ENCODE measurements around the gene LENG8. TPM values are rescaled to one million over a fixed set of nuclear protein-coding genes. Genes with fewer than 3 reads are reported as not detected.
"Not testable (repeated sequence)": the region's sequence is repeated elsewhere in the genome, so short reads cannot be mapped to it uniquely, and the experiment has no call there.

Gene LENG8
- total and polyA plus RNA-seq, 9 donors: 28.7 to 155 (median 104) TPM

DNA sequence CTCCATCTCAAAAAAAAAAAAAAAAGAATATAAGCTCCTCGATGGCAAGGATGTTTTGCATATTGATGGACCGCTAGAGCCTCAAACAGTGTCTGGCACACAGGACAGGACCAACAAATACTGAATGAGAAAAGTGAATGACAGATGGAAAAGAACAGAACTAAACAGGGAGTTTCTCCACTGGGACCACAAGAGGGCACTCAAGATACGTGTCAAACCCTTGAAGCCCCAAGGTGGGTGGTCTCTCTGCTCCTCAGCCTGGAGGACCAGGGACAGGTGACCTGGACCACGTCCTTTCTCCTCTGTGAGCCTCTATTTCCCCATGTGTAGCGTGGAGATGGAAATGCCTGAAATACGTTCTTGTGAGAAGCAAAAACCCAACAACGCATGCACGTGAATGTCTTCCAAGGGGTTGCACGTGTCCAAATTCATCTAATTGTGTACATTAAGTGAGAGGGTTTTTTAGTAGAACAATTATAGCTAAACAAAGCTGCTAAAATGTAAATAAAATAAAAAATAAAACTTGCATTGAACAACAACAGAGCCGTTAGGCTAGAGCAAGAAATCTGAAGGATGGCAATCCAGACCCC, 29.8 kb downstream of the LENG8 start:
- WGBS (ENCODE audit: insufficient coverage): 0% methylated on average over 1 of the region's 10 CpGs
- H3K27me3 ChIP-seq (ENCODE audit: control insufficient read depth, insufficient read depth, low read length): peaks cover 2% of the 10 kb centered on the region
- peak; percentile 59 for DNase-seq
- H3K4me3 ChIP-seq (ENCODE audit: low read length): no peak overlapping the region
- peaks cover 3% of the 10 kb centered on the region for H3K4me1 ChIP-seq (ENCODE audit: control insufficient read depth, insufficient read depth, low read length)
- H3K27ac ChIP-seq (ENCODE audit: low read length): no peak overlapping the region
- no peaks in the 10 kb centered on the region for H3K36me3 ChIP-seq (ENCODE audit: control insufficient read depth, insufficient read depth, low read length)
- H3K9me3 ChIP-seq (replicated peaks; ENCODE audit: control insufficient read depth, low read depth, low read length): no peaks in the 10 kb centered on the region

DNA sequence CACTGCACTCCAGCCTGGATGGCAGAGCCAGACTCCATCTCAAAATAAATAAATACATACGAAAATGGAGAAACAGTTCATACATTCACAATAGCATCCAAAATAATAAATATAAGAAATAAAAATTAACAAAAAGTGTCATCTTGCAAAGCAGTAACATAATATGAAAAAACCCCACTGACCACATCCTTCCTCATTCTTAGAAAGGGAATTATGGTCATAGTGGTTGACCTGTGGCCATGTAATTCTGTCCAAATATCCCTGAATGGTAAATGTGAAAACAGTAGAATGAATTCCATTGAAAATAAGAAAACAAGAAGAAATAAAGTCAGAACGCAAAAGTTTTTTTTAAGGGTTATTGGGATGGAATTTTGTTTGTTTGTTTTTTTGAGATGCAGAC, 31.1 kb downstream of the LENG8 start:
- H3K9me3 ChIP-seq (replicated peaks; ENCODE audit: control insufficient read depth, low read depth, low read length): no peaks in the 10 kb centered on the region
- no peak for DNase-seq
- H3K27ac ChIP-seq (ENCODE audit: low read length): no peak overlapping the region
- no peaks in the 10 kb centered on the region for H3K36me3 ChIP-seq (ENCODE audit: control insufficient read depth, insufficient read depth, low read length)
- H3K27me3 ChIP-seq (ENCODE audit: control insufficient read depth, insufficient read depth, low read length): peaks cover 2% of the 10 kb centered on the region
- H3K4me1 ChIP-seq (ENCODE audit: control insufficient read depth, insufficient read depth, low read length): no peaks in the 10 kb centered on the region
- WGBS (ENCODE audit: insufficient coverage): no CpG with 5 or more reads among the region's 2 CpGs
- no peak overlapping the region for H3K4me3 ChIP-seq (ENCODE audit: low read length)

DNA sequence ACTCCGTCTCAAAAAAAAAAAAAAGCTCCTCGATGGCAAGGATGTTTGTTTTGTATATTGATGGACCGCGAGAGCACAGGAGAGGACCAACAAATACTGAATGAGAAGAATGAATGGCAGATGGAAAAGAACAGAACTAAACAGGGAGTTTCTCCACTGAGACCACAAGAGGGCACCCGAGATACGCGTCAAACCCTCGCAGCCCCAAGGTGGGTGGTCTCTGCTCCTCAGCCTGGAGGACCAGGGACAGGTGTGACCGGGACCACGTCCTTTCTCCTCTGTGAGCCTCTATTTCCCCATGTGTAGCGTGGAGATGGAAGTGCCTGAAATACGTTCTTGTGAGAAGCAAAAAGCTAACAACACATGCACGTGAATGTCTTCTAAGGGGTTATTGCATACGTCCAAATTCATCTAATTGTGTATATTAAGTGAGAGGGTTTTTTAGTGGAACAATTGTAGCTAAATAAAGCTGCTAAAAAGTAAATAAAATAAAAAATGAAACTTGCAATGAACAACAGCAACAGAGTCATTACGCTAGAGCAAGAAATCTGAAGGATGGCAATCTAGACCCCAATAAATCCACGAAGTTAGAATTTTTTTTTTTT, 32.4 kb downstream of the LENG8 start:
- Histone ChIP-seq H3K4me1 (ENCODE audit: control insufficient read depth, insufficient read depth, low read length) (no peaks in the 10 kb centered on the region), H3K36me3 (ENCODE audit: control insufficient read depth, insufficient read depth, low read length) (no peaks in the 10 kb centered on the region), H3K9me3 (replicated peaks; ENCODE audit: control insufficient read depth, low read depth, low read length) (no peaks in the 10 kb centered on the region), H3K27ac (ENCODE audit: low read length) (no peak overlapping the region), H3K4me3 (ENCODE audit: low read length) (no peak overlapping the region), H3K27me3 (ENCODE audit: control insufficient read depth, insufficient read depth, low read length) (peaks cover 2% of the 10 kb centered on the region)
- WGBS (ENCODE audit: insufficient coverage): under 1% methylated on average over 10 of the region's 16 CpGs
- DNase-seq: peak; percentile 72

DNA sequence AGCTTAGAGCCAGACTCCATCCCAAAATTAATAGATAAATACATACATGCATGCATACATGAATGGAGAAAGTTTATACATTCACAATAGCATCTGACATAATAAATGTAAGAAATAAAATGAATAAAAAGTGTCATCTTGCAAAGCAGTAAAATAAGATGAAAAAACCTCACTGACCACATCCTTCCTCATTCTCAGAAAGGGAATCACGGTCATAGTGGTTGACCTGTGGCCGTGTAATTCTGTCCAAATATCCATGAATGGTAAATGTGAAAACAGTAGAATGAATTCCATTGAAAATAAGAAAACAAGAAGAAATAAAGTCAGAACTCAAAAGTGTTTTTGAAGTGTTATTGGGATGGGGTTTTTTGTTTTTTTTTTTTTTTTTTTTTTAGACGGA, 33.9 kb downstream of the LENG8 start:
- WGBS (ENCODE audit: insufficient coverage): no CpG with 5 or more reads among the region's 3 CpGs
- Histone ChIP-seq H3K36me3 (ENCODE audit: control insufficient read depth, insufficient read depth, low read length) (no peaks in the 10 kb centered on the region), H3K27me3 (ENCODE audit: control insufficient read depth, insufficient read depth, low read length) (peaks cover 2% of the 10 kb centered on the region), H3K4me1 (ENCODE audit: control insufficient read depth, insufficient read depth, low read length) (no peaks in the 10 kb centered on the region), H3K27ac (ENCODE audit: low read length) (no peak overlapping the region), H3K9me3 (replicated peaks; ENCODE audit: control insufficient read depth, low read depth, low read length) (no peaks in the 10 kb centered on the region), H3K4me3 (ENCODE audit: low read length) (no peak overlapping the region)
- no peak for DNase-seq

DNA sequence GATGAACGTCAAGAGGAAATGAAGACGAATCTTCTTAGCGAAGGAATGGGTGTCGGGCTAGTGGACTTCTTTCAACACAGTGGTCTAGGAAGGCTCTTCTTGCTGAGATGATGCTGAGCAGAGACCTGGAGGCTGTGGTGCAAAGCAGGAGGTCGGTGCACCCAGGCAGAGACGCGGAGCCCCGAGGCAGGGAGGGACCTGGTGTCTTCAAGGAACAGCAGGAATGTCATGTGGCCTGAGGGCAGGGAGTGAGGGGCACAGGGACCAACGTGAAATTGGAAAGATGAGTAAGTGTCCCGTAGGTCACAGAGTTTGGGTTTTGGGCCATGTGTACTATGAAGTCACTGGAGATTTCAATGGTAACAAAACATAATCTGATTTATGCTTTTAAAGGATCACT, 35.5 kb downstream of the LENG8 start:
- no peak for DNase-seq
- H3K4me3 ChIP-seq (ENCODE audit: low read length): no peak overlapping the region
- H3K9me3 ChIP-seq (replicated peaks; ENCODE audit: control insufficient read depth, low read depth, low read length): no peaks in the 10 kb centered on the region
- H3K27ac ChIP-seq (ENCODE audit: low read length): no peak overlapping the region
- H3K4me1 ChIP-seq (ENCODE audit: control insufficient read depth, insufficient read depth, low read length): no peaks in the 10 kb centered on the region
- 75% methylated on average over 9 of the region's 10 CpGs for WGBS (ENCODE audit: insufficient coverage)
- H3K36me3 ChIP-seq (ENCODE audit: control insufficient read depth, insufficient read depth, low read length): no peaks in the 10 kb centered on the region
- H3K27me3 ChIP-seq (ENCODE audit: control insufficient read depth, insufficient read depth, low read length): peaks cover 2% of the 10 kb centered on the region

DNA sequence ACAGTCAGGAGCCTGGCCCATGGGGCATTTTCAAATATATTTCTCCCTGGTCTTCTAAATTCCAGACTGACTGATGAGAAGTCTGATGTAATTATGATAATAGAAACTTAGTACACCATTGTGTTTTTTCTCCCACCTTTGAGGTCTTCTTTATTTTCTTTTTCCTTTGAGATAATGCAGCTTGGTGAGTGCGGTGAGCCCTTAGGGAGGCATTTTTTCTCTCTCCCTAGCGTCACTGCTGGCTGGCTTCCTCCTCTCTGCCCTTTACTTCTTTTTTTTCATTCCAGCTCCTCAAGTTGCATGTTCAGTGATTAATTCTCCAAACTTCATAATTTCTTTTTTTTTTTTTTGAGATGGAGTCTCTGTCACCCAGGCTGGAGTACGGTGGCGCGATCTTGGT, 36.9 kb downstream of the LENG8 start:
- DNase-seq: no peak
- Histone ChIP-seq H3K9me3 (replicated peaks; ENCODE audit: control insufficient read depth, low read depth, low read length) (no peaks in the 10 kb centered on the region), H3K4me3 (ENCODE audit: low read length) (no peak overlapping the region), H3K27me3 (ENCODE audit: control insufficient read depth, insufficient read depth, low read length) (peaks cover 2% of the 10 kb centered on the region), H3K4me1 (ENCODE audit: control insufficient read depth, insufficient read depth, low read length) (no peaks in the 10 kb centered on the region), H3K36me3 (ENCODE audit: control insufficient read depth, insufficient read depth, low read length) (no peaks in the 10 kb centered on the region), H3K27ac (ENCODE audit: low read length) (no peak overlapping the region)
- WGBS (ENCODE audit: insufficient coverage): no CpG with 5 or more reads among the region's 5 CpGs

DNA sequence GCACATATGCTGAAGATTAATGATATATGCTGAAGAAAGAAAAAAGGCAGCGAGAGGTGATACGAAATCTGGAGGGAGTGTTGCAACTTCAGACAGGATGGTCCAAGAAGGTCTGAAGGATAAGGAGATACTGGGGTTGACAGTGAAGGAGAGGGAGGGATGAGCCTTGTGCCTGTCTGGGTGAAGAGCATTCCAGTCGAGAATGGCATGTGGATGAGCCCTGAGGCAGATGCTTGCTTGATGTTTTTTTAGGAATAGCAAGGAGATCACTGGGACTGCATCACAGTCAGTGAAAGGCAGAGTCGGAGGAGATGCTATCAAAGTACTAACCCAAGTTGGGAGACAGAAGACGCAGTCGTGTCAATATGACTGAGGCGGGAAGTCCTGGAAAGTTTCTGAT, 40.3 kb downstream of the LENG8 start:
- Histone ChIP-seq H3K9me3 (replicated peaks; ENCODE audit: control insufficient read depth, low read depth, low read length) (no peaks in the 10 kb centered on the region), H3K27me3 (ENCODE audit: control insufficient read depth, insufficient read depth, low read length) (peaks cover 2% of the 10 kb centered on the region), H3K4me3 (ENCODE audit: low read length) (no peak overlapping the region), H3K4me1 (ENCODE audit: control insufficient read depth, insufficient read depth, low read length) (no peaks in the 10 kb centered on the region), H3K27ac (ENCODE audit: low read length) (no peak overlapping the region), H3K36me3 (ENCODE audit: control insufficient read depth, insufficient read depth, low read length) (no peaks in the 10 kb centered on the region)
- DNase-seq: no peak
- 64% methylated on average over 4 of the region's 7 CpGs for WGBS (ENCODE audit: insufficient coverage)

DNA sequence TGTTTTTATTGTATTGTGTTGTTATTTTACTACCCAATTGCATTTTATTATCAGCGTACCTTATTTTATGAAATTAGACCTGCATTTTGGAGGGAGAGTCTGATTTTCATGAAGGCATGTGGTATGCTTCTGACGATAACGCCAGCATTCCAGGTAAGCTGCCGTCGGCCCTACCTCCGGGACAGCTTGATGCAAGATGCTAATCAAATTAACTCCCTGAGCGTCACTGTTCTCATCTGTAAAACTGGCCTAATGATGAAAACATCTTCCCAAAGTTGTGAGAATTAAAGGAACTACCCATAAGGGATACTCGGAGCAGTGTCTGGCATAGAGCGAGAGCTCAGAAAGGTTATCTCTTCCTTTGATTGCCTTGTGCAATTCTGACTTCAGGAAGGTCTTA, 40.8 kb downstream of the LENG8 start:
- Histone ChIP-seq H3K4me1 (ENCODE audit: control insufficient read depth, insufficient read depth, low read length) (no peaks in the 10 kb centered on the region), H3K27me3 (ENCODE audit: control insufficient read depth, insufficient read depth, low read length) (peaks cover 2% of the 10 kb centered on the region), H3K27ac (ENCODE audit: low read length) (no peak overlapping the region), H3K4me3 (ENCODE audit: low read length) (no peak overlapping the region), H3K9me3 (replicated peaks; ENCODE audit: control insufficient read depth, low read depth, low read length) (no peaks in the 10 kb centered on the region), H3K36me3 (ENCODE audit: control insufficient read depth, insufficient read depth, low read length) (no peaks in the 10 kb centered on the region)
- WGBS (ENCODE audit: insufficient coverage): 69% methylated on average over 7 of the region's 9 CpGs
- no peak for DNase-seq

DNA sequence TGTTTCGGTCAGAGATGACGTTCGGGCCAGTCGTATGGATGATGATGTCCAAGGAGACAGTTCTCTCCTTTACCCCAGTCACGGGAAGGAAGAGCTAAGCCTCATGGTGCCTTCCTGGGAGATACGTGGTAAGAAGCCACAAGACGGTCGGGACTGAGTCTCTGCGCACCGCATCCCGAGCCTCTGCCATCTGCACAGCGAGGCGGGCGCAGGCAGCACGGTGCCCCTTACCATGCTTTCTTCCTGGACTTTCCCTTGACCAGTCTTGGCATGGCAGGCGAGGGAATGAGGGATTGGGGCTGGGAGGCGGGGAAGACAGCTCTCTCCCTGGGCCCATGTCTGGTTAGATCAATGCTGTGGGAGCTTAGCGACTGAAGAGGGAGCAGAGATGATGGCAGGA, 43.6 kb downstream of the LENG8 start:
- H3K27ac ChIP-seq (ENCODE audit: low read length): no peak overlapping the region
- peaks cover 2% of the 10 kb centered on the region for H3K27me3 ChIP-seq (ENCODE audit: control insufficient read depth, insufficient read depth, low read length)
- H3K4me1 ChIP-seq (ENCODE audit: control insufficient read depth, insufficient read depth, low read length): no peaks in the 10 kb centered on the region
- DNase-seq: no peak
- no peaks in the 10 kb centered on the region for H3K9me3 ChIP-seq (replicated peaks; ENCODE audit: control insufficient read depth, low read depth, low read length)
- no peak overlapping the region for H3K4me3 ChIP-seq (ENCODE audit: low read length)
- WGBS (ENCODE audit: insufficient coverage): 85% methylated on average over 11 of the region's 18 CpGs
- no peaks in the 10 kb centered on the region for H3K36me3 ChIP-seq (ENCODE audit: control insufficient read depth, insufficient read depth, low read length)

DNA sequence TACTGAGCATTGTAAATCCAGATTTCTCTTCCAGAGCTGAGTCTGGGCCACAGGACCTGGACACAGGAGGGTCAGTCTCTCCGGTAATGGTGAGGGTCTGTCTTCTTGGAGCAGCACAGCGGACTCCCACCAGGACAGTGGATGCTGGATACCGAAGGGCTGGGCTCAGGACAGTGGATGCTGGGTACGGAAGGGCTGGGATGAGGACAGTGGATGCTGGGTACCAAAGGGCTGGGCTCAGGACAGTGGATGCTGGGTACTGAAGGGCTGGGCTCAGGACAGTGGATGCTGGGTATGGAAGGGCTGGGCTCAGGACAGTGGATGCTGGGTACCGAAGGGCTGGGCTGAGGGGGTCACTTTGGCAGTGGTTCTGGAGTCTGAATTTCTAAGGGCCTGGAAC, 44.1 kb downstream of the LENG8 start:
- H3K4me1 ChIP-seq (ENCODE audit: control insufficient read depth, insufficient read depth, low read length); H3K9me3 ChIP-seq (replicated peaks; ENCODE audit: control insufficient read depth, low read depth, low read length); H3K36me3 ChIP-seq (ENCODE audit: control insufficient read depth, insufficient read depth, low read length); DNase-seq; H3K27ac ChIP-seq (ENCODE audit: low read length); H3K27me3 ChIP-seq (ENCODE audit: control insufficient read depth, insufficient read depth, low read length); H3K4me3 ChIP-seq (ENCODE audit: low read length): not testable (repeated sequence)
- WGBS (ENCODE audit: insufficient coverage): 86% methylated on average over 2 of the region's 5 CpGs

Data from muscle of leg (tissue), 11 donors.